GM23338 (cell line): ENCODE data around the gene SHC4. TPM values are rescaled to one million over a fixed set of nuclear protein-coding genes. Genes with fewer than 3 reads are reported as not detected.

Experiments
- ATAC-seq: fragments of 200-7000 bp; cut with Tn5 transposase; 3 replicates; pipeline ENCODE4 v1.9.1; 2020
- DNase-seq: peaks from one replicate; pipeline ENCODE4 v3.0.0-alpha.2; 2015; ENCODE audit warnings: low spot score
- H2AFZ ChIP-seq: fragments of 200-600 bp; sonication (generic); 2 replicates; pipeline ENCODE4 v1.8.0; 2016; ENCODE audit warnings: antibody characterized with exemption, mild to moderate bottlenecking, moderate library complexity
- H3F3A ChIP-seq: fragments of 200-600 bp; sonication (generic); replicated peaks from 2 replicates; pipeline ENCODE4 v1.8.0; 2017; ENCODE audit warnings: antibody characterized with exemption, mixed run types, low read depth
- H3K27ac ChIP-seq: fragments of 200-600 bp; sonication (generic); 2 replicates; pipeline ENCODE4 v1.6.1; 2016; ENCODE audit warnings: low read depth
- H3K27me3 ChIP-seq: fragments of 200-600 bp; sonication (generic); 2 replicates; pipeline ENCODE4 v1.8.0; 2016; ENCODE audit warnings: mild to moderate bottlenecking, mixed run types, moderate library complexity; ENCODE audit not compliant: insufficient read depth
- H3K36me3 ChIP-seq: fragments of 200-600 bp; sonication (generic); 2 replicates; pipeline ENCODE4 v1.8.0; 2016; ENCODE audit warnings: mild to moderate bottlenecking; ENCODE audit not compliant: insufficient read depth
- H3K4me1 ChIP-seq: fragments of 200-600 bp; sonication (generic); 2 replicates; pipeline ENCODE4 v1.8.0; 2016; ENCODE audit warnings: mild to moderate bottlenecking, moderate library complexity; ENCODE audit not compliant: insufficient read depth
- H3K4me2 ChIP-seq: fragments of 200-600 bp; sonication (generic); 2 replicates; pipeline ENCODE4 v1.7.1; 2017; ENCODE audit warnings: mixed run types
- H3K4me3 ChIP-seq: fragments of 200-600 bp; sonication (generic); 2 replicates; pipeline ENCODE4 v1.6.1; 2016; ENCODE audit warnings: mixed run types
- H3K79me2 ChIP-seq: fragments of 200-600 bp; sonication (generic); replicated peaks from 2 replicates; pipeline ENCODE4 v1.8.0; 2017; ENCODE audit warnings: mild to moderate bottlenecking; ENCODE audit not compliant: insufficient read depth
- H3K9me2 ChIP-seq: fragments of 200-600 bp; sonication (generic); 2 replicates; pipeline ENCODE4 v1.8.0; 2017; ENCODE audit not compliant: insufficient read depth
- H4K20me1 ChIP-seq: fragments of 200-600 bp; sonication (generic); replicated peaks from 2 replicates; pipeline ENCODE4 v1.8.0; 2017; ENCODE audit warnings: mild to moderate bottlenecking; ENCODE audit not compliant: insufficient read depth
- H3K27ac Mint-ChIP-seq: 2 replicates; pipeline ENCODE4 v1.8.0; 2020; ENCODE audit warnings: inconsistent platforms, mild to moderate bottlenecking, moderate library complexity, mixed read lengths
- H3K27me3 Mint-ChIP-seq: 3 replicates; pipeline ENCODE4 v1.8.0; 2022; ENCODE audit warnings: low read depth, mild to moderate bottlenecking, moderate library complexity, mixed read lengths, inconsistent platforms; ENCODE audit not compliant: insufficient read depth, poor library complexity
- H3K36me3 Mint-ChIP-seq: 3 replicates; pipeline ENCODE4 v1.8.0; 2021; ENCODE audit warnings: low read depth, mild to moderate bottlenecking, inconsistent platforms, moderate library complexity, mixed read lengths
- H3K4me1 Mint-ChIP-seq: 3 replicates; pipeline ENCODE4 v1.8.0; 2020; ENCODE audit warnings: mild to moderate bottlenecking, inconsistent platforms, mixed read lengths
- H3K4me3 Mint-ChIP-seq: 3 replicates; pipeline ENCODE4 v1.8.0; 2021; ENCODE audit warnings: moderate library complexity, mild to moderate bottlenecking, inconsistent platforms, mixed read lengths
- H3K9me3 Mint-ChIP-seq: 3 replicates; pipeline ENCODE4 v1.8.0; 2020; ENCODE audit warnings: moderate library complexity, mild to moderate bottlenecking, inconsistent platforms, mixed read lengths
- CREB1 ChIP-seq: fragments of 250-450 bp; sonication (Bioruptor Pico); IDR thresholded peaks from 2 replicates; pipeline ENCODE4 v1.5.0; 2020; ENCODE audit warnings: low read depth, mild to moderate bottlenecking, moderate library complexity
- ETS1 ChIP-seq: IDR thresholded peaks from 2 replicates; pipeline ENCODE4 v1.6.1; 2016; ENCODE audit warnings: antibody characterized with exemption
- EZH2 ChIP-seq: fragments of 200-600 bp; sonication (generic); IDR thresholded peaks from one replicate; pipeline ENCODE4 v1.8.0; 2017; ENCODE audit warnings: antibody characterized with exemption, mild to moderate bottlenecking, low read depth; ENCODE audit not compliant: unreplicated experiment
- EZH2phosphoT487 ChIP-seq: fragments of 200-600 bp; sonication (generic); IDR thresholded peaks from one replicate; pipeline ENCODE4 v1.8.1; 2018; ENCODE audit warnings: antibody characterized with exemption; ENCODE audit not compliant: unreplicated experiment
- JUNB ChIP-seq: IDR thresholded peaks from one replicate; pipeline ENCODE4 v1.6.1; 2016; ENCODE audit warnings: antibody characterized with exemption; ENCODE audit not compliant: unreplicated experiment
- NANOG ChIP-seq: IDR thresholded peaks from 2 replicates; pipeline ENCODE4 v1.6.1; 2016; ENCODE audit warnings: antibody characterized with exemption, borderline replicate concordance
- POLR2AphosphoS5 ChIP-seq: IDR thresholded peaks from 2 replicates; pipeline ENCODE4 v1.6.1; 2016; ENCODE audit warnings: antibody characterized with exemption, low read depth
- REST ChIP-seq: IDR thresholded peaks from one replicate; pipeline ENCODE4 v1.6.1; 2018; ENCODE audit warnings: antibody characterized with exemption; ENCODE audit not compliant: unreplicated experiment
- STAT1 ChIP-seq: IDR thresholded peaks from one replicate; pipeline ENCODE4 v1.6.1; 2016; ENCODE audit warnings: antibody characterized with exemption; ENCODE audit not compliant: unreplicated experiment
- ZNF114 ChIP-seq: fragments of 250-450 bp; sonication (Bioruptor Pico); IDR thresholded peaks from 2 replicates; pipeline ENCODE4 v1.5.0; 2020; ENCODE audit warnings: mild to moderate bottlenecking, moderate library complexity
- ZNF331 ChIP-seq: fragments of 250-450 bp; sonication (Bioruptor Pico); IDR thresholded peaks from 2 replicates; pipeline ENCODE4 v1.5.0; 2020; ENCODE audit warnings: low read depth, mild to moderate bottlenecking, moderate library complexity
- polyA plus RNA-seq: library from polyadenylated mRNA; unstranded; fragments of >200 nt; fragmentation: Nextera tagmentation; extraction: Ambion mirVana; gene quantifications from 2 replicates; pipeline ENCODE4 v1.2.1, GENCODE V29; 2016
- total RNA-seq: library from RNA; depleted of rRNA; stranded (reverse); fragments of >200 nt; shearing (Covaris generic); gene quantifications from 2 replicates; pipeline ENCODE4 v1.2.3, GENCODE V29; 2014
- TF ChIP-seq, protein P1 (sequence below): fragments of 250-450 bp; sonication (Bioruptor Pico); IDR thresholded peaks from 2 replicates; pipeline ENCODE4 v1.5.0; 2020; ENCODE audit warnings: mild to moderate bottlenecking, moderate library complexity
- TF ChIP-seq, protein P2 (sequence below), 2 experiments: fragments of 200-600 bp in 1 of 2; sonication (generic) in 1 of 2; conservative IDR thresholded peaks; 2 replicates each; pipeline versions ENCODE4 v1.5.1 to v1.6.1; 2016 to 2017; ENCODE audit warnings: antibody characterized with exemption in 2 of 2, low read depth in 2 of 2, mild to moderate bottlenecking in 2 of 2, moderate library complexity in 1 of 2

Gene SHC4
- total and polyA plus RNA-seq, 2 experiments from 2014 or later: 0.21 to 0.32 TPM

DNA sequence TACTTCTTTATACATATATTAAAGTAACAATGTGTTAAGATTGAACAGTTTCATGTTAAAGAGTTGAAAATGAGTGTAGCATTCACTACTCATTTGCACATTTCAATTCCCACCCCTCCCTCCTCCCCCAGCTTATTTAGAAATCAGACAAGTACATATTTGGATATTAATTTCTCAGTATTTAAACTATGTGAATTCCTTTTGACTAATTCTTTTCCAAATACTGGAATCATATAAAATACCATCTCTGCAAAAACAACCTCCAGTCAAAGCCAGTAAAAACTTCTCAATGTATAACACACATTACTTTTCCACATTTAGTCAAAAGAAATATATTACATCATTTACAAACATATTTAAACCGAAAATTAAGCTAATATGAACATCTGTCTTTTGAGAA is 25.5 kb upstream of the SHC4 start:
- no peak for TF ChIP-seq EZH2phosphoT487
- TF ChIP-seq, protein P1, sequence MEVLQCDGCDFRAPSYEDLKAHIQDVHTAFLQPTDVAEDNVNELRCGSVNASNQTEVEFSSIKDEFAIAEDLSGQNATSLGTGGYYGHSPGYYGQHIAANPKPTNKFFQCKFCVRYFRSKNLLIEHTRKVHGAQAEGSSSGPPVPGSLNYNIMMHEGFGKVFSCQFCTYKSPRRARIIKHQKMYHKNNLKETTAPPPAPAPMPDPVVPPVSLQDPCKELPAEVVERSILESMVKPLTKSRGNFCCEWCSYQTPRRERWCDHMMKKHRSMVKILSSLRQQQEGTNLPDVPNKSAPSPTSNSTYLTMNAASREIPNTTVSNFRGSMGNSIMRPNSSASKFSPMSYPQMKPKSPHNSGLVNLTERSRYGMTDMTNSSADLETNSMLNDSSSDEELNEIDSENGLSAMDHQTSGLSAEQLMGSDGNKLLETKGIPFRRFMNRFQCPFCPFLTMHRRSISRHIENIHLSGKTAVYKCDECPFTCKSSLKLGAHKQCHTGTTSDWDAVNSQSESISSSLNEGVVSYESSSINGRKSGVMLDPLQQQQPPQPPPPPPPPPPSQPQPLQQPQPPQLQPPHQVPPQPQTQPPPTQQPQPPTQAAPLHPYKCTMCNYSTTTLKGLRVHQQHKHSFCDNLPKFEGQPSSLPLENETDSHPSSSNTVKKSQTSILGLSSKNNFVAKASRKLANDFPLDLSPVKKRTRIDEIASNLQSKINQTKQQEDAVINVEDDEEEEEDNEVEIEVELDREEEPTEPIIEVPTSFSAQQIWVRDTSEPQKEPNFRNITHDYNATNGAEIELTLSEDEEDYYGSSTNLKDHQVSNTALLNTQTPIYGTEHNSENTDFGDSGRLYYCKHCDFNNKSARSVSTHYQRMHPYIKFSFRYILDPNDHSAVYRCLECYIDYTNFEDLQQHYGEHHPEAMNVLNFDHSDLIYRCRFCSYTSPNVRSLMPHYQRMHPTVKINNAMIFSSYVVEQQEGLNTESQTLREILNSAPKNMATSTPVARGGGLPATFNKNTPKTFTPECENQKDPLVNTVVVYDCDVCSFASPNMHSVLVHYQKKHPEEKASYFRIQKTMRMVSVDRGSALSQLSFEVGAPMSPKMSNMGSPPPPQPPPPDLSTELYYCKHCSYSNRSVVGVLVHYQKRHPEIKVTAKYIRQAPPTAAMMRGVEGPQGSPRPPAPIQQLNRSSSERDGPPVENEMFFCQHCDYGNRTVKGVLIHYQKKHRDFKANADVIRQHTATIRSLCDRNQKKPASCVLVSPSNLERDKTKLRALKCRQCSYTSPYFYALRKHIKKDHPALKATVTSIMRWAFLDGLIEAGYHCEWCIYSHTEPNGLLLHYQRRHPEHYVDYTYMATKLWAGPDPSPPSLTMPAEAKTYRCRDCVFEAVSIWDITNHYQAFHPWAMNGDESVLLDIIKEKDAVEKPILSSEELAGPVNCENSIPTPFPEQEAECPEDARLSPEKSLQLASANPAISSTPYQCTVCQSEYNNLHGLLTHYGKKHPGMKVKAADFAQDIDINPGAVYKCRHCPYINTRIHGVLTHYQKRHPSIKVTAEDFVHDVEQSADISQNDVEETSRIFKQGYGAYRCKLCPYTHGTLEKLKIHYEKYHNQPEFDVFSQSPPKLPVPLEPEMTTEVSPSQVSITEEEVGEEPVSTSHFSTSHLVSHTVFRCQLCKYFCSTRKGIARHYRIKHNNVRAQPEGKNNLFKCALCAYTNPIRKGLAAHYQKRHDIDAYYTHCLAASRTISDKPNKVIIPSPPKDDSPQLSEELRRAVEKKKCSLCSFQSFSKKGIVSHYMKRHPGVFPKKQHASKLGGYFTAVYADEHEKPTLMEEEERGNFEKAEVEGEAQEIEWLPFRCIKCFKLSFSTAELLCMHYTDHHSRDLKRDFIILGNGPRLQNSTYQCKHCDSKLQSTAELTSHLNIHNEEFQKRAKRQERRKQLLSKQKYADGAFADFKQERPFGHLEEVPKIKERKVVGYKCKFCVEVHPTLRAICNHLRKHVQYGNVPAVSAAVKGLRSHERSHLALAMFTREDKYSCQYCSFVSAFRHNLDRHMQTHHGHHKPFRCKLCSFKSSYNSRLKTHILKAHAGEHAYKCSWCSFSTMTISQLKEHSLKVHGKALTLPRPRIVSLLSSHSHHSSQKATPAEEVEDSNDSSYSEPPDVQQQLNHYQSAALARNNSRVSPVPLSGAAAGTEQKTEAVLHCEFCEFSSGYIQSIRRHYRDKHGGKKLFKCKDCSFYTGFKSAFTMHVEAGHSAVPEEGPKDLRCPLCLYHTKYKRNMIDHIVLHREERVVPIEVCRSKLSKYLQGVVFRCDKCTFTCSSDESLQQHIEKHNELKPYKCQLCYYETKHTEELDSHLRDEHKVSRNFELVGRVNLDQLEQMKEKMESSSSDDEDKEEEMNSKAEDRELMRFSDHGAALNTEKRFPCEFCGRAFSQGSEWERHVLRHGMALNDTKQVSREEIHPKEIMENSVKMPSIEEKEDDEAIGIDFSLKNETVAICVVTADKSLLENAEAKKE (CRISPR knock-in tag): no peak
- TF ChIP-seq ZNF114 (CRISPR knock-in tag): no peak
- no peak for TF ChIP-seq CREB1 (CRISPR knock-in tag)
- no peak for TF ChIP-seq POLR2AphosphoS5
- no peak for TF ChIP-seq ETS1
- TF ChIP-seq ZNF331 (CRISPR knock-in tag): no peak
- TF ChIP-seq JUNB: no peak
- TF ChIP-seq NANOG: no peak
- no peak for TF ChIP-seq REST
- TF ChIP-seq, protein P2, sequence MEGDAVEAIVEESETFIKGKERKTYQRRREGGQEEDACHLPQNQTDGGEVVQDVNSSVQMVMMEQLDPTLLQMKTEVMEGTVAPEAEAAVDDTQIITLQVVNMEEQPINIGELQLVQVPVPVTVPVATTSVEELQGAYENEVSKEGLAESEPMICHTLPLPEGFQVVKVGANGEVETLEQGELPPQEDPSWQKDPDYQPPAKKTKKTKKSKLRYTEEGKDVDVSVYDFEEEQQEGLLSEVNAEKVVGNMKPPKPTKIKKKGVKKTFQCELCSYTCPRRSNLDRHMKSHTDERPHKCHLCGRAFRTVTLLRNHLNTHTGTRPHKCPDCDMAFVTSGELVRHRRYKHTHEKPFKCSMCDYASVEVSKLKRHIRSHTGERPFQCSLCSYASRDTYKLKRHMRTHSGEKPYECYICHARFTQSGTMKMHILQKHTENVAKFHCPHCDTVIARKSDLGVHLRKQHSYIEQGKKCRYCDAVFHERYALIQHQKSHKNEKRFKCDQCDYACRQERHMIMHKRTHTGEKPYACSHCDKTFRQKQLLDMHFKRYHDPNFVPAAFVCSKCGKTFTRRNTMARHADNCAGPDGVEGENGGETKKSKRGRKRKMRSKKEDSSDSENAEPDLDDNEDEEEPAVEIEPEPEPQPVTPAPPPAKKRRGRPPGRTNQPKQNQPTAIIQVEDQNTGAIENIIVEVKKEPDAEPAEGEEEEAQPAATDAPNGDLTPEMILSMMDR (conservative IDR thresholded peaks at IDR 0.05; ENCODE audit: low read depth in 2 of 2): no peak
- TF ChIP-seq EZH2: no peak
- no peak for TF ChIP-seq STAT1
- peaks cover 14% of the 10 kb centered on the region for H3K4me1 ChIP-seq
- no peaks in the 10 kb centered on the region for H4K20me1 ChIP-seq
- Mint-ChIP-seq H3K4me3 (no peak overlapping the region), H3K4me1 (peaks cover 12% of the 10 kb centered on the region), H3K36me3 (peaks cover 12% of the 10 kb centered on the region), H3K27me3 (no peaks in the 10 kb centered on the region), H3K9me3 (no peaks in the 10 kb centered on the region), H3K27ac (no peak overlapping the region)
- no peaks in the 10 kb centered on the region for H3K27me3 ChIP-seq
- H3K4me3 ChIP-seq: no peak overlapping the region
- DNase-seq (no peak), ATAC-seq (no peak)
- no peaks in the 10 kb centered on the region for H3F3A ChIP-seq
- no peaks in the 10 kb centered on the region for H3K79me2 ChIP-seq
- peaks cover 2% of the 10 kb centered on the region; the same call in 1 of the 2 replicates for H3K36me3 ChIP-seq
- H2AFZ ChIP-seq: no peak overlapping the region
- no peak overlapping the region for H3K4me2 ChIP-seq
- H3K9me2 ChIP-seq: no peaks in the 10 kb centered on the region
- H3K27ac ChIP-seq: no peak overlapping the region
